ENCODE results near the gene SERPINF2. TPM values are rescaled to one million over a fixed set of nuclear protein-coding genes. Genes with fewer than 3 reads are reported as not detected.

The SERPINF2 gene
- total and polyA plus RNA-seq, 2 donors (not counting 1 experiment from before 2014, with no cell fraction given) = 0.06 to 0.17 TPM

GRCh38 chr17:1779571-1780131 is 37.0 kb downstream of the SERPINF2 start:
- H3K27ac ChIP-seq (ENCODE audit: insufficient read depth, low read length) = peak overlapping the region; percentile 81
- H3K4me1 ChIP-seq (ENCODE audit: control insufficient read depth, extremely low read depth, insufficient read depth, low read length) = peaks cover 29% of the 10 kb centered on the region
- TF ChIP-seq EZH2 (IDR thresholded peaks at IDR 0.05; ENCODE audit: low read length, missing control alignments) (no peak), CTCF (conservative IDR thresholded peaks at IDR 0.05 in 1 of 2, IDR thresholded peaks at IDR 0.05 in 1 of 2; ENCODE audit: low read depth in 1 of 2, low read length in 2 of 2) (no peak)
- peak; percentile 94 to 99 for DNase-seq (ENCODE audit: low read depth in 2 of 2)
- no peaks in the 10 kb centered on the region for H3K27me3 ChIP-seq (ENCODE audit: control insufficient read depth, insufficient read depth, low read length)
- no peak overlapping the region for H2AFZ ChIP-seq (ENCODE audit: low read length)
- H3K79me2 ChIP-seq (ENCODE audit: control insufficient read depth, insufficient read depth, low read length) = no peaks in the 10 kb centered on the region
- H3K9ac ChIP-seq (ENCODE audit: insufficient read depth, low read length) = peak overlapping the region; percentile 52
- peaks cover 16% of the 10 kb centered on the region for H3K36me3 ChIP-seq (ENCODE audit: control insufficient read depth, insufficient read depth, low read length)
- peak overlapping the region; percentile 92 for H3K4me2 ChIP-seq (ENCODE audit: extremely low read depth, insufficient read depth, low read length)
- peak overlapping the region in 1 of 4 experiments; percentile 48 for H3K4me3 ChIP-seq (replicated peaks in 1 of 4; ENCODE audit: control extremely low read depth in 1 of 4, insufficient read depth in 1 of 4, low read depth in 3 of 4, low read length in 4 of 4)
- no peaks in the 10 kb centered on the region for H4K20me1 ChIP-seq (ENCODE audit: control insufficient read depth, extremely low read depth, insufficient read depth, low read length)
- no peaks in the 10 kb centered on the region for H3K9me3 ChIP-seq (ENCODE audit: control insufficient read depth, insufficient read depth, low read depth, low read length)

GRCh38 chr17:1782171-1782567 is 39.5 kb downstream of the SERPINF2 start:
- H4K20me1 ChIP-seq (ENCODE audit: control insufficient read depth, extremely low read depth, insufficient read depth, low read length) = no peaks in the 10 kb centered on the region
- H3K9me3 ChIP-seq (ENCODE audit: control insufficient read depth, insufficient read depth, low read depth, low read length) = no peaks in the 10 kb centered on the region
- TF ChIP-seq EZH2 (IDR thresholded peaks at IDR 0.05; ENCODE audit: low read length, missing control alignments) = no peak
- H3K36me3 ChIP-seq (ENCODE audit: control insufficient read depth, insufficient read depth, low read length) = peaks cover 9% of the 10 kb centered on the region
- no peak overlapping the region for H2AFZ ChIP-seq (ENCODE audit: low read length)
- no peak overlapping the region for H3K4me3 ChIP-seq (replicated peaks in 1 of 4; ENCODE audit: control extremely low read depth in 1 of 4, insufficient read depth in 1 of 4, low read depth in 3 of 4, low read length in 4 of 4)
- H3K9ac ChIP-seq (ENCODE audit: insufficient read depth, low read length) = no peak overlapping the region
- no peaks in the 10 kb centered on the region for H3K79me2 ChIP-seq (ENCODE audit: control insufficient read depth, insufficient read depth, low read length)
- H3K4me1 ChIP-seq (ENCODE audit: control insufficient read depth, extremely low read depth, insufficient read depth, low read length) = peaks cover 41% of the 10 kb centered on the region
- H3K27me3 ChIP-seq (ENCODE audit: control insufficient read depth, insufficient read depth, low read length) = no peaks in the 10 kb centered on the region
- no peak for DNase-seq (ENCODE audit: low read depth in 2 of 2)
- H3K4me2 ChIP-seq (ENCODE audit: extremely low read depth, insufficient read depth, low read length) = no peak overlapping the region
- H3K27ac ChIP-seq (ENCODE audit: insufficient read depth, low read length) = peak overlapping the region; percentile 88

GRCh38 chr17:1783271-1783670 is 40.6 kb downstream of the SERPINF2 start:
- H3K79me2 ChIP-seq (ENCODE audit: control insufficient read depth, insufficient read depth, low read length) = no peaks in the 10 kb centered on the region
- H3K36me3 ChIP-seq (ENCODE audit: control insufficient read depth, insufficient read depth, low read length) = peaks cover 10% of the 10 kb centered on the region
- H3K4me1 ChIP-seq (ENCODE audit: control insufficient read depth, extremely low read depth, insufficient read depth, low read length) = peaks cover 48% of the 10 kb centered on the region
- peak overlapping the region; percentile 9 for H3K9ac ChIP-seq (ENCODE audit: insufficient read depth, low read length)
- no peaks in the 10 kb centered on the region for H3K9me3 ChIP-seq (ENCODE audit: control insufficient read depth, insufficient read depth, low read depth, low read length)
- peak overlapping the region; percentile 70 for H3K4me2 ChIP-seq (ENCODE audit: extremely low read depth, insufficient read depth, low read length)
- no peaks in the 10 kb centered on the region for H3K27me3 ChIP-seq (ENCODE audit: control insufficient read depth, insufficient read depth, low read length)
- no peak for TF ChIP-seq CTCF (conservative IDR thresholded peaks at IDR 0.05 in 1 of 2, IDR thresholded peaks at IDR 0.05 in 1 of 2; ENCODE audit: low read depth in 1 of 2, low read length in 2 of 2)
- no peak for TF ChIP-seq EZH2 (IDR thresholded peaks at IDR 0.05; ENCODE audit: low read length, missing control alignments)
- H2AFZ ChIP-seq (ENCODE audit: low read length) = no peak overlapping the region
- H3K4me3 ChIP-seq (replicated peaks in 1 of 4; ENCODE audit: control extremely low read depth in 1 of 4, insufficient read depth in 1 of 4, low read depth in 3 of 4, low read length in 4 of 4) = no peak overlapping the region
- no peak for DNase-seq (ENCODE audit: low read depth in 2 of 2)
- peak overlapping the region; percentile 88 for H3K27ac ChIP-seq (ENCODE audit: insufficient read depth, low read length)
- H4K20me1 ChIP-seq (ENCODE audit: control insufficient read depth, extremely low read depth, insufficient read depth, low read length) = no peaks in the 10 kb centered on the region

Measured in fibroblast of lung (primary cell).